IMR-90 (cell line): ENCODE measurements around the gene GATA1. TPM values are rescaled to one million over a fixed set of nuclear protein-coding genes. Genes with fewer than 3 reads are reported as not detected.

Experiments
- ATAC-seq: fragments of 200-7000 bp; cut with Tn5 transposase; 2 replicates; pipeline ENCODE4 v1.9.1; 2020; ENCODE audit warnings: low read depth, mild to moderate bottlenecking, moderate library complexity
- BruUV-seq: library from RNA; stranded (reverse); fragments of 400-500 nt; replicated peaks from 2 replicates; lab custom pipeline; 2021; lab: Mats Ljungman, UMichigan
- CTCF ChIA-PET: fragments of 300-600 bp; formaldehyde crosslinking; extraction: SDS; loops from one replicate; lab custom pipeline; 2021; ENCODE audit warnings: antibody characterized with exemption; lab: Yijun Ruan, JAX
- POLR2A ChIA-PET: fragments of 300-600 bp; sonication (Branson Sonifier 250); formaldehyde crosslinking; loops from one replicate; lab custom pipeline; 2022; ENCODE audit warnings: antibody characterized with exemption; ENCODE audit not compliant: unreplicated experiment; lab: Charles Lee
- DNase-seq: peaks from one replicate; pipeline ENCODE4 v3.0.0; 2013
- H2AFZ ChIP-seq: replicated peaks from 2 replicates; pipeline ENCODE3; 2013; ENCODE audit warnings: low read length, mild to moderate bottlenecking; ENCODE audit not compliant: poor library complexity
- H2AK5ac ChIP-seq: 2 replicates; pipeline ENCODE4 v1.6.1; 2013; ENCODE audit warnings: low read depth, low read length, inconsistent platforms
- H2AK9ac ChIP-seq: replicated peaks from 2 replicates; pipeline ENCODE3; 2013; ENCODE audit warnings: mild to moderate bottlenecking, low read depth, low read length, moderate library complexity; ENCODE audit not compliant: poor library complexity
- H2BK120ac ChIP-seq: 2 replicates; pipeline ENCODE4 v1.6.1; 2013; ENCODE audit warnings: low read depth, low read length, inconsistent platforms
- H2BK15ac ChIP-seq: 3 replicates; pipeline ENCODE4 v1.6.1; 2013; ENCODE audit warnings: low read depth, low read length, inconsistent platforms
- H2BK20ac ChIP-seq: 2 replicates; pipeline ENCODE4 v1.6.1; 2013; ENCODE audit warnings: low read depth, mild to moderate bottlenecking, inconsistent platforms, low read length, moderate library complexity
- H2BK5ac ChIP-seq: 2 replicates; pipeline ENCODE4 v1.6.1; 2013; ENCODE audit warnings: mild to moderate bottlenecking, low read depth, low read length, inconsistent platforms; ENCODE audit not compliant: poor library complexity, severe bottlenecking
- H3K14ac ChIP-seq: replicated peaks from 2 replicates; pipeline ENCODE4 v1.6.1; 2013; ENCODE audit warnings: low read depth, low read length, inconsistent platforms
- H3K18ac ChIP-seq: 2 replicates; pipeline ENCODE4 v1.6.1; 2013; ENCODE audit warnings: low read depth, low read length, control low read depth
- H3K23ac ChIP-seq: 2 replicates; pipeline ENCODE4 v1.6.1; 2013; ENCODE audit warnings: low read depth, low read length, inconsistent platforms
- H3K27ac ChIP-seq: 2 replicates; pipeline ENCODE4 v1.5.1; 2013; ENCODE audit warnings: mild to moderate bottlenecking, control low read depth, low read length; ENCODE audit not compliant: insufficient read depth
- H3K27me3 ChIP-seq: 2 replicates; pipeline ENCODE4 v1.6.1; 2013; ENCODE audit warnings: low read length; ENCODE audit not compliant: control insufficient read depth, insufficient read depth
- H3K36me3 ChIP-seq: 2 replicates; pipeline ENCODE4 v1.6.1; 2013; ENCODE audit warnings: low read length, mixed read lengths; ENCODE audit not compliant: control insufficient read depth, insufficient read depth
- H3K4ac ChIP-seq: 2 replicates; pipeline ENCODE4 v1.6.1; 2013; ENCODE audit warnings: low read depth, low read length, inconsistent platforms
- H3K4me1 ChIP-seq: 2 replicates; pipeline ENCODE4 v1.6.1; 2013; ENCODE audit warnings: low read length, mixed read lengths; ENCODE audit not compliant: control insufficient read depth, insufficient read depth
- H3K4me2 ChIP-seq: 2 replicates; pipeline ENCODE4 v1.6.1; 2013; ENCODE audit warnings: low read depth, mild to moderate bottlenecking, control low read depth, low read length, moderate library complexity
- H3K4me3 ChIP-seq: 2 replicates; pipeline ENCODE4 v1.5.1; 2013; ENCODE audit warnings: low read depth, mild to moderate bottlenecking, control low read depth, low read length, moderate library complexity; ENCODE audit not compliant: insufficient read depth
- H3K56ac ChIP-seq: 2 replicates; pipeline ENCODE4 v1.6.1; 2013; ENCODE audit warnings: low read length, inconsistent platforms; ENCODE audit not compliant: insufficient read depth; ENCODE audit errors: extremely low read depth
- H3K79me1 ChIP-seq, 2 experiments: 2 replicates each; pipeline ENCODE4 v1.6.1; 2013; ENCODE audit warnings: low read length in 2 of 2, inconsistent platforms in 1 of 2, low read depth in 1 of 2
- H3K9ac ChIP-seq: 2 replicates; pipeline ENCODE4 v1.6.1; 2013; ENCODE audit warnings: low read depth, low read length, control low read depth
- H3K9me1 ChIP-seq: 2 replicates; pipeline ENCODE4 v1.6.1; 2013; ENCODE audit warnings: low read length, inconsistent platforms; ENCODE audit not compliant: insufficient read depth
- H3K9me3 ChIP-seq: 2 replicates; pipeline ENCODE4 v1.6.1; 2013; ENCODE audit warnings: low read length; ENCODE audit not compliant: control insufficient read depth, insufficient read depth
- H4K20me1 ChIP-seq: 2 replicates; pipeline ENCODE4 v1.6.1; 2013; ENCODE audit warnings: low read length, inconsistent platforms; ENCODE audit not compliant: insufficient read depth
- H4K5ac ChIP-seq: 2 replicates; pipeline ENCODE4 v1.6.1; 2013; ENCODE audit warnings: mild to moderate bottlenecking, low read depth, low read length, control low read depth
- H4K8ac ChIP-seq, 2 experiments: 2 replicates each; pipeline ENCODE4 v1.6.1; 2013; ENCODE audit warnings: low read depth in 2 of 2, low read length in 2 of 2, control low read depth in 1 of 2, inconsistent platforms in 1 of 2
- H4K91ac ChIP-seq: 2 replicates; pipeline ENCODE4 v1.6.1; 2013; ENCODE audit warnings: low read depth, low read length, inconsistent platforms; ENCODE audit not compliant: insufficient read depth
- BHLHE40 ChIP-seq: fragments of 150-350 bp; IDR thresholded peaks from 2 replicates; pipeline ENCODE4 v1.6.1; 2016; ENCODE audit warnings: mild to moderate bottlenecking, low read depth, low read length
- MAFK ChIP-seq: IDR thresholded peaks from 2 replicates; pipeline ENCODE4 v1.6.1; 2012; ENCODE audit warnings: low read depth, low read length, improper control_type of control experiment
- MAZ ChIP-seq: IDR thresholded peaks from 2 replicates; pipeline ENCODE4 v1.6.1; 2012; ENCODE audit warnings: low read depth, mild to moderate bottlenecking, low read length, improper control_type of control experiment, moderate library complexity, borderline replicate concordance
- MXI1 ChIP-seq: IDR thresholded peaks from 2 replicates; pipeline ENCODE4 v1.6.1; 2012; ENCODE audit warnings: low read depth, mild to moderate bottlenecking, low read length, moderate library complexity, borderline replicate concordance
- NFE2L2 ChIP-seq: fragments of 150-350 bp; IDR thresholded peaks from 2 replicates; pipeline ENCODE4 v1.6.1; 2016; ENCODE audit warnings: low read depth, mild to moderate bottlenecking, low read length
- RCOR1 ChIP-seq: IDR thresholded peaks from 2 replicates; pipeline ENCODE4 v1.6.1; 2012; ENCODE audit warnings: mild to moderate bottlenecking, low read length, improper control_type of control experiment; ENCODE audit not compliant: insufficient replicate concordance
- SMC3 ChIP-seq: fragments of 150-350 bp; IDR thresholded peaks from 2 replicates; pipeline ENCODE4 v1.6.1; 2016; ENCODE audit warnings: low read depth, mild to moderate bottlenecking, antibody characterized with exemption, low read length, moderate library complexity
- WGBS, 2 experiments: methylation state at CpG; one replicate each; pipeline versions ENCODE4 v1.1.5 to v1.1.7; 2013; ENCODE audit warnings: missing lambda C conversion rate in 2 of 2; ENCODE audit not compliant: insufficient read length in 1 of 2; ENCODE audit errors: extremely low coverage in 2 of 2; 5-methylcytosine and 5-hydroxymethylcytosine counted together
- dilution Hi-C: fragments of 300-500 bp; cut with HindIII; formaldehyde crosslinking; loops from one replicate; pipeline ENCODE4 v1.14.3; 2018; ENCODE audit warnings: low sequenced_read_pairs; ENCODE audit not compliant: unreplicated experiment
- in situ Hi-C: fragments of 300-500 bp; cut with MboI; formaldehyde crosslinking; loops from 3 replicates; pipeline ENCODE4 v1.14.3; 2019; ENCODE audit warnings: low sequenced_read_pairs, inconsistent platforms, mixed read lengths
- intact Hi-C: fragments of 100-400 bp; cut with micrococcal nuclease; formaldehyde crosslinking; loops from 2 replicates; pipeline ENCODE4 v1.10.0; 2022
- polyA plus RNA-seq, 3 experiments: library from polyadenylated mRNA; depleted of rRNA; stranded (reverse); fragments of >200 nt; gene quantifications; 2 replicates each; pipeline ENCODE4 v1.2.3, GENCODE V29; 2012; ENCODE audit warnings: low replicate concordance in 1 of 3
- total RNA-seq: library from RNA; depleted of rRNA; stranded (reverse); fragments of >200 nt; gene quantifications from 2 replicates; pipeline ENCODE4 v1.2.3, GENCODE V29; 2012
- TF ChIP-seq, protein P1 (sequence below): conservative IDR thresholded peaks from 2 replicates; pipeline ENCODE4 v1.5.1; 2012; ENCODE audit warnings: mild to moderate bottlenecking, low read depth, low read length, improper control_type of control experiment
- TF ChIP-seq, protein P2 (sequence below): fragments of 150-350 bp; IDR thresholded peaks from 2 replicates; pipeline ENCODE4 v1.6.1; 2016; ENCODE audit warnings: low read depth, mild to moderate bottlenecking, low read length, moderate library complexity, borderline replicate concordance

GATA1 gene
- total and polyA plus RNA-seq, 2 of the 4 experiments (the other 2 are of a cell fraction), result not detected

DNA sequence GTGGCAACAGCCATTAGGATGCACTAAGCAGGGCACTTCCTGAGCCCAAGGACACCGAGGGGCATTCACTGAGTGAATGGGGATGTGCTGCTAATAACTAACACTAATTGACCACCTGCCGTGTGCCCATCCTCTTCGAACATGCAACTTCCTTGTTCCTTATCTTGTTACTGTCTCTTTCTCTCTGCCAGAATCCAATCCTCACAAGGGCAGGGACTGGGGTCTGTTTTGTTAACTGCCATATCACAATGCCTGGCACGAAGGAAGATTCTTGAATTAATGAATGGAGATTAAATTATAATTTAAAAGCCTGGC lies 41.2 kb downstream of the GATA1 start:
- ATAC-seq, result no peak
- H2BK15ac ChIP-seq, result no peak overlapping the region
- no TSS peak for BruUV-seq
- no peak overlapping the region for H3K4me2 ChIP-seq
- H3K56ac ChIP-seq, result no peak overlapping the region
- H3K18ac ChIP-seq, result no peak overlapping the region
- no peak overlapping the region for H4K8ac ChIP-seq
- no peak overlapping the region for H3K23ac ChIP-seq
- H3K79me1 ChIP-seq, result no peaks in the 10 kb centered on the region
- peaks cover 27% of the 10 kb centered on the region for H3K27me3 ChIP-seq
- H2BK5ac ChIP-seq, result no peak overlapping the region
- ChIA-PET CTCF (no interaction called here), POLR2A (no interaction called here)
- H3K4me1 ChIP-seq, result no peaks in the 10 kb centered on the region
- peaks cover 8% of the 10 kb centered on the region; the same call in 1 of the 2 replicates for H3K36me3 ChIP-seq
- no peak for DNase-seq
- no peak overlapping the region for H2AK5ac ChIP-seq
- H3K9ac ChIP-seq, result no peak overlapping the region
- no peak overlapping the region for H2BK120ac ChIP-seq
- H3K9me3 ChIP-seq, result peaks cover 8% of the 10 kb centered on the region
- dilution Hi-C loops, result no loop called here
- H2BK20ac ChIP-seq, result no peak overlapping the region
- H3K9me1 ChIP-seq, result no peaks in the 10 kb centered on the region
- no peak overlapping the region for H3K14ac ChIP-seq
- TF ChIP-seq SMC3 (no peak), RCOR1 (no peak), MAZ (no peak), MXI1 (no peak), MAFK (no peak), BHLHE40 (no peak), NFE2L2 (no peak)
- TF ChIP-seq, protein P1, sequence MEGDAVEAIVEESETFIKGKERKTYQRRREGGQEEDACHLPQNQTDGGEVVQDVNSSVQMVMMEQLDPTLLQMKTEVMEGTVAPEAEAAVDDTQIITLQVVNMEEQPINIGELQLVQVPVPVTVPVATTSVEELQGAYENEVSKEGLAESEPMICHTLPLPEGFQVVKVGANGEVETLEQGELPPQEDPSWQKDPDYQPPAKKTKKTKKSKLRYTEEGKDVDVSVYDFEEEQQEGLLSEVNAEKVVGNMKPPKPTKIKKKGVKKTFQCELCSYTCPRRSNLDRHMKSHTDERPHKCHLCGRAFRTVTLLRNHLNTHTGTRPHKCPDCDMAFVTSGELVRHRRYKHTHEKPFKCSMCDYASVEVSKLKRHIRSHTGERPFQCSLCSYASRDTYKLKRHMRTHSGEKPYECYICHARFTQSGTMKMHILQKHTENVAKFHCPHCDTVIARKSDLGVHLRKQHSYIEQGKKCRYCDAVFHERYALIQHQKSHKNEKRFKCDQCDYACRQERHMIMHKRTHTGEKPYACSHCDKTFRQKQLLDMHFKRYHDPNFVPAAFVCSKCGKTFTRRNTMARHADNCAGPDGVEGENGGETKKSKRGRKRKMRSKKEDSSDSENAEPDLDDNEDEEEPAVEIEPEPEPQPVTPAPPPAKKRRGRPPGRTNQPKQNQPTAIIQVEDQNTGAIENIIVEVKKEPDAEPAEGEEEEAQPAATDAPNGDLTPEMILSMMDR, result no peak
- TF ChIP-seq, protein P2, sequence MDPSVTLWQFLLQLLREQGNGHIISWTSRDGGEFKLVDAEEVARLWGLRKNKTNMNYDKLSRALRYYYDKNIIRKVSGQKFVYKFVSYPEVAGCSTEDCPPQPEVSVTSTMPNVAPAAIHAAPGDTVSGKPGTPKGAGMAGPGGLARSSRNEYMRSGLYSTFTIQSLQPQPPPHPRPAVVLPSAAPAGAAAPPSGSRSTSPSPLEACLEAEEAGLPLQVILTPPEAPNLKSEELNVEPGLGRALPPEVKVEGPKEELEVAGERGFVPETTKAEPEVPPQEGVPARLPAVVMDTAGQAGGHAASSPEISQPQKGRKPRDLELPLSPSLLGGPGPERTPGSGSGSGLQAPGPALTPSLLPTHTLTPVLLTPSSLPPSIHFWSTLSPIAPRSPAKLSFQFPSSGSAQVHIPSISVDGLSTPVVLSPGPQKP, result no peak
- intact Hi-C loops, result no loop called here
- no peak overlapping the region for H2AK9ac ChIP-seq
- in situ Hi-C loops, result no loop called here
- no peak overlapping the region for H3K4me3 ChIP-seq
- WGBS, 2 experiments, result no CpG with 5 or more reads among the region's 4 CpGs
- no peak overlapping the region for H4K5ac ChIP-seq
- H4K20me1 ChIP-seq, result no peaks in the 10 kb centered on the region
- peak overlapping the region; percentile 67 for H2AFZ ChIP-seq
- no peak overlapping the region for H4K91ac ChIP-seq
- no peak overlapping the region for H3K4ac ChIP-seq
- H3K27ac ChIP-seq, result no peak overlapping the region
